GM19324 (cell line): Measurements from ENCODE around the gene MGMT.

Experiments
- ATAC-seq: cut with Tn5 transposase; IDR thresholded peaks from one replicate; pipeline ENCODE4 v1.9.1; 2021; ENCODE audit warnings: mild to moderate bottlenecking, moderate library complexity; ENCODE audit not compliant: unreplicated experiment, low FRiP score

Gene MGMT

DNA sequence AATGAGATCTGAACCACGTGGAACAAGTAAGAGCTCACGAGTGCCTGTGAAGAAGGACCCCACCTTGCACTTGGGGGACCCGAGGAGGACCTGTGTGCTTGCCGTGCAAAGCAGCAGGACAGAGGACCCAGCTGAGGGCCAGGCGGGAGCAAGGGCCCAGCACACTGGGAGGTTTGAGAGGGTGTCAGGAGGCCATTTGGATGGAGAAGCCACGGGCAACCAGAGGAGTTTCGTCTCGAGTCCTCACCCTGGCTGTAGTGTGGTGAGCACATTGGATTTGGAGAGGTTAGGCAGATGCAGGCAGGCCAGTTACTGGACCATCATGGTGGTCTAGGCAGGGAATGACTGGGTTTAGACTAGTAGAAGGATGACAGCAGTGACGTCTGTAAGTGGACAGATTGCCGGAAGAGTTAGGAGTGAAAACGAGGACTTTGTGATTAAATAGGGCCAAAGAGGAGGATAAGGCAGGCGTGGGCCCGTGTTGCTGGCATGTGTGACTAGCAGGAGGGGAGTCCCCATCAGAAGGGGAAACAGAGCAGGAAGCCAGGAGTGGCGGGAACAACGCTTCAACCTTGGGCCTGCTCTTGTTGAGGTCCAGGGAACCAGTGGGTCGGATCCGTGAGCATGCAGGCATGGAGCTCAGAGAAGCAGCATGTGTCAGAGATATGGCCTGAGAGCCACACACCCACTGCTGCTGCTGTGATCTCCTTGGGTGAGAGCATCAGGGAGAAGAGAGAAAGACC lies 208.2 kb downstream of the MGMT start:
- ATAC-seq: no peak

GRCh38 chr10:129676014-129676413 lies 209.0 kb downstream of the MGMT start:
- ATAC-seq: no peak

GRCh38 chr10:129677377-129677927 lies 210.4 kb downstream of the MGMT start:
- no peak for ATAC-seq

DNA sequence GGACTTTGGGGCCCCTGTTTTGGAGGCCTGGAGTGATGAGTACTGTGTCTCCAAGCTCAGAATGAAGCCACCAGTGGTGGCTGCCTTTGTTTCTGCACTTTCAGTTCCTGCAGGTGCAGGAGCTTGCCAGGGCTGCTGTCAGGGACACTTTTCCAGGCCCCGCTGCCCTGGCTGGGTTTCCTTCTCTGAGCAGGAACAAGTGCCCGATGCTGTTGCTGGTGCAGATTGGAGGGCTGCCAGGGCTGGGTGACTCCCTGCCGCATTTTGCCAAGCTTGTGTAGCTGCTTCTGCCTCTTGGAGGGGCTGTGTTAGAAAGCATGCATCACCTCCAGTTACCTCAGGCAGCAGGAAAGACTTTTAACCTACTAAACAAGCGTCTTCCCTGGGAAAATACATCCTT lies 211.1 kb downstream of the MGMT start:
- no peak for ATAC-seq

DNA sequence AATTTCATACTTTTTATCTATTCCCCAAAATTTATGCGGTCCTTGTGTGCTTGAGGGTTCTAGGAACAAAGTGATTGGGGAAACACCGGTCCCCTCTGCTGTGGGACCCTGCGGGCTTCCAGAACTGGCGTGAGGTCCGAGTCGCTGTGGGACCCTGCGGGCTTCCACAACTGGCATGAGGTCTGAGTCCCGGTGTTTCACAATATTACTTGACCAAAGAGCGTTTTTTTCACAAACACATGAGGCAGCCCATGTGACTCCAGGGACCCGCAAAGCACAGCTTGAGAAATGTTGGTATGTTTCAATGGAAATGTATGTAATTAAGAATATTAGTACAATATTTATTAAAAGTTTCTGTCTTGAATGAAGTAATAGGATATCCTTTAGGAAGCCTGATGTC lies 212.2 kb downstream of the MGMT start:
- no peak for ATAC-seq

DNA sequence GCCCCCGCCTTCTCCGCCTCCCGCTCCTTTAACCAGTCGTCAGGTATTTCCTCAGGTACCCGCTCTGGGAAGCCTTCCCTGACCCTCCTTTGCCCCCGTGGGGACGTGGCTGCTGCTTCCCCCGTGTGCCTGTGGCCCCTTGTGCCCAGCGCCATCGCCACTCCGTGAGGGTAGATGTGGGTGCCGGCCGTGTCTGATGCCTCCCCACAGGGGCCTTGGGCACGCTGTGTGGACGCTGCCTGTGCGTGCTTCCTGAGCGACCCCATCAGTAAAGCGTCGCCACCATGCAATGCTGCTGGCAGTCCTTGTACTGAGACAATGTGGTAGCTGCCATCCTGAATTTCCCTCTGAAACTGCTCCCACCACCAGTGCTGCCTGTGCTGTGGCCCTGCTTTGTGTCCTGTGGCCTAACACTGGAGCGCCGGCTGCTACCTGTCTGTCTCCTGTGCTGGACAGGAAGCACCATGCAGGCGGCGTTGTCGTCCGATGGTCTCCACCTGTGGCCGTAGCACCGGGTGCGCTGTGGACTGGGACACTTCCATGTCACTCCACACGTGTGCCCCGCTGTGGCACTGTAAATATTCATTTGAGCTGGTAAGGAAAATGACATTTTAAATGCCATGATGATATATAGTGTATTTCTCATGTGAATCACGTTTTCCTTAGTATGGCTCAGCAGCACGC lies 213.8 kb downstream of the MGMT start:
- ATAC-seq: no peak

- no peak for ATAC-seq
Measured at GRCh38 chr10:129681856-129682255, 214.8 kb downstream of the MGMT start.

DNA sequence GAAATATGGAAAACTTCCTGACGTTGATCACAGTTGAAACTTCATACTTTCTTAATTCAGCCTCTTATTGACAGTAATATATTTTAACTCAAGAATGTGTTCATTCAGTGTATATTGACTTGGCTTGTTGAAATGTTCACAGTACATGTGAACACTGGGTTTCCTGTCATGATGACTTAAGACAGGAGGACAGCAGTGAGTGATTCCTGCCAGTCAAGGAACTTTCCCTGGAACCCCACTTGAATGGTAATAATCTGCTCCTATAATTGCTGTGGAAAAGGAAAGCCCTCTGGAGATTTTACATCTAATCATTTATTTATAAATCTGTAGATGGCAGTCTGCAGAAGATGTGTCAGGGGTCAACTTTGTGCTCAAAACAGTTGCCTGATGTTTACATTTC lies 216.5 kb downstream of the MGMT start:
- ATAC-seq: no peak

- ATAC-seq: no peak
Measured at GRCh38 chr10:129683920-129684319, 216.9 kb downstream of the MGMT start.

- no peak for ATAC-seq
Measured at GRCh38 chr10:129685271-129685670, 218.2 kb downstream of the MGMT start.

DNA sequence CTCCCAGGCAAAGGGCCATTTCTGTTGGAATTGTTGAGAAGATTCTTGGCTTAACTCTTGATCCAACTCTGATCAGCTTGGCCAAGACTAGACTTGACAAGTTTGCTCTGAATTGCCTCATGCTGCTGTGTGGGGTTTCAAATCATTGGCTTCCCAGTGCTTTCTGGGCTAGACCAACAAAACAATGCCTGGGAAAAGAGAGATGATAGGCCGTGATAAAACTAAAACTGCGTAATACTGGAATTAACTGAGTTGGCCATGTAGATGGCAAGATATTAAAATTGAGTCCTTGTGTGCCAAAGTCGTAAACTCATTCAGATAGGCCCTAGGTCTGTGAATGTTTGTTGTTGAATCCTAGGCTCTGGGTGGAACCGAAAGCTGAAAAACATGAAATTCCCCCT lies 222.6 kb downstream of the MGMT start:
- no peak for ATAC-seq

- ATAC-seq: no peak
Measured at GRCh38 chr10:129690248-129691070, 223.4 kb downstream of the MGMT start.

DNA sequence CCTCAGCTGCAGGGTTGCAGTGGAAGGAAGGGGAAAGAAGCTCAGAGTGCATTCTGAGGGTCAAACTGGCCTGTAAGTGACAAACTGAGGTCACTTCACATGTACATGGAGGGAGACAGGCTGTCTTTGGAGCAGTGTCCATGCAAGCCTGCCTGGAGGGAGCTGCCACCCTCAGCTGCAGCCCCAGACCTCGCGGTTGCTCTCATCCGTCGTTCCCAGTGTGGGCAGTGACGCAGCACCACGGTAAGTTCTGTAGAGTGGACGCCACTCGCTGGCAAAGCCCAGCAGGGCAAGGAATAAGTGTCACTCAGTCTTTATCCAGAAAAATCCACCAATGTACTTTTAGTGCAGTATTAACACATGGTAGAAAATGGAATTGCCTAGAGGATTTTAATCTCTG lies 225.7 kb downstream of the MGMT start:
- ATAC-seq: no peak

- ATAC-seq: no peak
Measured at GRCh38 chr10:129693382-129693781, 226.3 kb downstream of the MGMT start.

DNA sequence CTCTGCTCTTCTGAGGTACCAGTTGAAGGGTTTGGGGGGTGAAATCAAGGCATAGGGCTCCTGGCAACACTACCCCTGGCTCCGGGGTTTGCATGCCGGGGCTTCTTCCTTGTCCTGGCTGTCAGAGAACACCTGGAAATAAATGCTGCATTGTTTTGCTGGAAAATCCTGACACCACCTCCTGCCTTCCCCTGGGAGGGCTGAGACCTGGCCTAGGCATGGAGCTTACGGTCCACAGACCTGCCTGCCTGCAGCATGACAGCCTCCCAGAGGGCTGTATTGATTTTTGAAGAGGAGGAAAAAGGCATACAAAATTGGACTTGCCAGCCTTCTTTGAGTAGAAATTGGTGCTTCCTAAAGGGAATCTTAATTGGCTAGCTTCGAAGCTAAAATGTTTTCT lies 227.1 kb downstream of the MGMT start:
- ATAC-seq: no peak

DNA sequence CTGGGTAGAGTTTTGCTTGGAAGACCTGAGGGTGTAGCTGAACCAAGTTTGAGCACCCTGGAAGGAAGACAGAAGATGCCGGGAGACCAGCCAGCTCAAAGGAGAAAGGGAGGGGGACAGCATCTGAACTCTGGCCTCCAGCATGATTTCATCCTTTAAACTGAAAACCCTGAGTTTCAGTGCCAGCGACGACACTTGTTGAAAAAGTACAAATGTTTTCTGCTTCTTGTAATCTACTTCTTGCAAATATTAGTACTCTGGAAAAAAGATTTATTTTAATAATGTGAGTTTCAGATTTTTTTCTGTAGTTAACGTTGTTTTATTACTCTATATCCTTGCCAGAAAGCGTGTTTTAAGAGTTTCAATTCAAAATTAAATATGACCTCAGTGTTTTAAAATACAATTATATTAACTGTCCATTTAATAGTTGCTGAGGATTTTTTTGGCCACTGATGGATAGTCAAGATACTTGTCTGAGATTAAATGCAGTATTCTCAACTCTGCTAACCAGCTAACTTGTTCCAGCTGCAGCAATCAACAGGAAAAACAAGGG lies 227.7 kb downstream of the MGMT start:
- no peak for ATAC-seq

DNA sequence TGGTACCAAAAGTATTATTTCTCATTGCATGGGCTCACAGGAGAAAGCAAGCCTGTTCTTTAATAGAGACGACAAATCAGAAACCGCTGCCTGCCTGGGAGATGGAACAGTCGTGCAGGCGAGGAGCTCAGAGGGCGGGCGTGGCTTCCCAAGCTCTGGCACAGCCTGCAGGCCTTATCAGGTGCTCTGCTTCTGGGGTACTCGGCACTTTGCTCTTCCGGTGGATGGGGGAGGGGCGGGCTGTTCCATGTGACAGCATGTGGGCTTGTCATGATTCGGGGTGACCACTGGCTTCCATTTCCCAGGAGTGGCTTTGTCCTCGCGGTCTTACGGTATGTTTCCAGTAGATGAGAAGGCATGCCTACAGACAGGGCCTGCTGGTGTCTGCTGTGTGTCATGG lies 228.6 kb downstream of the MGMT start:
- no peak for ATAC-seq

- no peak for ATAC-seq
Measured at GRCh38 chr10:129696636-129697035, 229.6 kb downstream of the MGMT start.

- ATAC-seq: no peak
Measured at GRCh38 chr10:129697463-129698247, 230.6 kb downstream of the MGMT start.

DNA sequence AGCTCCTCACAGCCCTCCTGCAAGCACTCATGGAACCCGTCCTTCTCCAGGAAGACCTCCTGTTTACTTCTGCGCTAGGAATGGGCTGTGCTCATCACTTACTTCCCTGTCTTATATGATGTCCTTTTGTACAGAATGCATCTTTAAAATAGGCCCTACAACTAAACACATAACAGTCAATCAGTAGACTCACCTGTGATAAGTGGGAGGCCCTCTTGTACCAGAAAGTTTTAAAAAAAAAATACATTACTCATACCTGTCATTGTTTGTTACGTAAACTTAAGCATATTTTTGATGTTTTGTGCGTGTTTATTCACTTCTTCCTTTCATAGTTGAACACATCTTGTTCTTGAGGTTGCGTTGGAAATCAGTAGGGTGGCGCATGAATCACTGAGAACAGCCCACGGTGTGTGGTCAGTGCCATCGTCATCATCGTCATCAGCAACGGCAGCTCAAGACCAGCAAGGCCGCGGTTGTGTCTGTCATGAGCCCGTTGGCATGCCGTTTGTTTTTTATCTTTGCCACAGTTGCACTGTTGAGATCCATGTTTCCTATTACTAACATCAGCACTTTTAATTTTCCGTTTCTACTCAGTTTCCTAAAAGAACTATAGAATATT lies 232.8 kb downstream of the MGMT start:
- no peak for ATAC-seq
